Measurements from ENCODE around the gene AEN.

The AEN gene

GRCh38 chr15:88655103-88655553 lies 34.0 kb downstream of the AEN start:
- TF ChIP-seq POLR2AphosphoS5 (IDR thresholded peaks at IDR 0.05; ENCODE audit: low read depth, low read length) (no peak), FOXP2 (optimal IDR thresholded peaks at IDR 0.05; ENCODE audit: borderline replicate concordance, extremely low read depth, extremely low read length, insufficient read depth) (no peak), REST (IDR thresholded peaks at IDR 0.05; ENCODE audit: insufficient read depth in 1 of 2, low read depth in 2 of 2, low read length in 2 of 2) (no peak), TAF1 (IDR thresholded peaks at IDR 0.05; ENCODE audit: borderline replicate concordance, insufficient read depth, low read length) (no peak), SIN3A (IDR thresholded peaks at IDR 0.05; ENCODE audit: borderline replicate concordance, insufficient read depth, low read length) (no peak)

- TF ChIP-seq TAF1 (IDR thresholded peaks at IDR 0.05; ENCODE audit: borderline replicate concordance, insufficient read depth, low read length) (no peak), SIN3A (IDR thresholded peaks at IDR 0.05; ENCODE audit: borderline replicate concordance, insufficient read depth, low read length) (no peak), REST (IDR thresholded peaks at IDR 0.05; ENCODE audit: insufficient read depth in 1 of 2, low read depth in 2 of 2, low read length in 2 of 2) (no peak), POLR2AphosphoS5 (IDR thresholded peaks at IDR 0.05; ENCODE audit: low read depth, low read length) (no peak), FOXP2 (optimal IDR thresholded peaks at IDR 0.05; ENCODE audit: borderline replicate concordance, extremely low read depth, extremely low read length, insufficient read depth) (no peak)
These were observed 34.8 kb downstream of the AEN start for GRCh38 chr15:88655800-88656488.

DNA sequence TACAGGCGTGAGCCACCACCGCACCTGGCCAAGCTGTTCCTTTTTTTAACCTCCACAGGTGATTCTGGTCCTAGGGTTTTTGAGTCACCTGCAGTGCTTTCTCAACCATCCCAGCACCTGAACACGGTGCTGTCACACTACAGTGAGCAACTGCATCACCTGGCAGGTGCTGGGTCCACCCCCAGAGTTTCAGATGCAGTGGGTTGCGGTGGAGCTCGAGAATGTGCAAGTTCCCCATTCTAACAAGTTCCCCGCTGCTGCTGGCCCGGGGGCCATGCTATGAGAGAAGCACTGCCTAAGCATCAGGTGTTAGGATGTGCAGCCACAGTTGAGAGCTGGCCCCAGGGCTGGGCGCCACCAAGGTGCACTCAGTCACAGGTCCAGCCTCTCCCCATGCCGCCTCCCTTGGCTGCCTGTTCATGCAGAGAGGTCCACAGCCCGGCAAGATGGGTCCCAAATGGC lies 35.7 kb downstream of the AEN start:
- TF ChIP-seq SIN3A (IDR thresholded peaks at IDR 0.05; ENCODE audit: borderline replicate concordance, insufficient read depth, low read length) (no peak), TAF1 (IDR thresholded peaks at IDR 0.05; ENCODE audit: borderline replicate concordance, insufficient read depth, low read length) (no peak), REST (IDR thresholded peaks at IDR 0.05; ENCODE audit: insufficient read depth in 1 of 2, low read depth in 2 of 2, low read length in 2 of 2) (no peak), FOXP2 (optimal IDR thresholded peaks at IDR 0.05; ENCODE audit: borderline replicate concordance, extremely low read depth, extremely low read length, insufficient read depth) (no peak), POLR2AphosphoS5 (IDR thresholded peaks at IDR 0.05; ENCODE audit: low read depth, low read length) (no peak)

GRCh38 chr15:88657326-88658069 lies 36.4 kb downstream of the AEN start:
- no peak for TF ChIP-seq POLR2AphosphoS5 (IDR thresholded peaks at IDR 0.05; ENCODE audit: low read depth, low read length)
- TF ChIP-seq REST (IDR thresholded peaks at IDR 0.05; ENCODE audit: insufficient read depth in 1 of 2, low read depth in 2 of 2, low read length in 2 of 2) = peak in 1 of 2 experiments; percentile 62; a peak in 2 of 4 replicates
- TF ChIP-seq SIN3A (IDR thresholded peaks at IDR 0.05; ENCODE audit: borderline replicate concordance, insufficient read depth, low read length) = no peak

Measured in PFSK-1 (cell line).